ENCODE data around the gene TBL1X. TPM values are rescaled to one million over a fixed set of nuclear protein-coding genes. Genes with fewer than 3 reads are reported as not detected.

Gene TBL1X
- total and polyA plus RNA-seq, 2 of the 4 experiments (the other 2 are of a cell fraction), result 16.2 to 20.8 TPM

DNA sequence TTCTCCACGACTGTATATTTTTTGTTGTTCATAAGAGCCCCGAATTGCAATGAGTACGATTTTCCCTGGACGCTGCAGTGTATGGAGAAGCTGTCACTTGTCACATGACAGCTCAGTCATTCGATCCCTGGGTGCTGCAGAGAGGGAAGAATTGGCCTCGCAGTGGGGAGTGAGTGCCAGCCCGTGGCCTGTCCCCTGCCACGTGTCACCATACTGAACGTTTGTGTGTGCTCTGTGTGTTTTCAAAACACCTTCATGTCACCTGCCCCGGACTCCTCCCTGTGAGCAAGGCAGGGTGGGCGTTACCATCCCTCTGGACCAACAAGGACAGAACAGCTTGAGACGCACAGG is 77.9 kb downstream of the TBL1X start:
- Histone ChIP-seq H3K4me3 (ENCODE audit: insufficient read depth, low read depth, low read length) (no peak overlapping the region), H4K91ac (ENCODE audit: insufficient read depth, low read depth, low read length) (no peak overlapping the region), H3K14ac (replicated peaks; ENCODE audit: low read depth, low read length) (no peak overlapping the region; the same call in 1 of the 2 replicates), H2BK15ac (ENCODE audit: low read depth, low read length) (no peak overlapping the region), H3K9me3 (ENCODE audit: control insufficient read depth, insufficient read depth, low read length) (no peaks in the 10 kb centered on the region; the same call in 1 of the 2 replicates), H2BK5ac (ENCODE audit: low read depth, low read length, poor library complexity, severe bottlenecking) (no peak overlapping the region), H4K5ac (ENCODE audit: low read depth, low read length) (no peak overlapping the region), H3K23ac (ENCODE audit: low read depth, low read length) (no peak overlapping the region), H3K79me1 (ENCODE audit: low read depth in 1 of 2, low read length in 2 of 2) (peaks cover 23 to 57% of the 10 kb centered on the region in 2 experiments), H3K36me3 (ENCODE audit: control insufficient read depth, insufficient read depth, low read length) (no peaks in the 10 kb centered on the region; the same call in none of the 2 replicates), H3K4ac (ENCODE audit: low read depth, low read length) (no peak overlapping the region; the same call in 1 of the 2 replicates), H3K4me1 (ENCODE audit: control insufficient read depth, insufficient read depth, low read length) (no peaks in the 10 kb centered on the region), H3K56ac (ENCODE audit: extremely low read depth, insufficient read depth, low read length) (no peak overlapping the region), H2BK20ac (ENCODE audit: low read depth, low read length) (no peak overlapping the region), H3K4me2 (ENCODE audit: low read depth, low read length) (no peak overlapping the region), H2BK120ac (ENCODE audit: low read depth, low read length) (no peak overlapping the region), H2AK9ac (replicated peaks; ENCODE audit: low read depth, low read length, poor library complexity) (no peak overlapping the region), H4K20me1 (ENCODE audit: insufficient read depth, low read length) (peaks cover 19% of the 10 kb centered on the region), H3K27ac (ENCODE audit: insufficient read depth, low read length) (no peak overlapping the region), H4K8ac (ENCODE audit: low read depth in 2 of 2, low read length in 2 of 2) (no peak overlapping the region), H3K9ac (ENCODE audit: low read depth, low read length) (no peak overlapping the region), H3K27me3 (ENCODE audit: control insufficient read depth, insufficient read depth, low read length) (no peaks in the 10 kb centered on the region), H3K18ac (ENCODE audit: low read depth, low read length) (no peak overlapping the region), H2AK5ac (ENCODE audit: low read depth, low read length) (no peak overlapping the region), H2AFZ (replicated peaks; ENCODE audit: low read length, poor library complexity) (no peak overlapping the region), H3K9me1 (ENCODE audit: insufficient read depth, low read length) (peaks cover 4% of the 10 kb centered on the region; the same call in 1 of the 2 replicates)
- intact Hi-C loops (cut with micrococcal nuclease), result no loop called here
- no peak for DNase-seq
- TF ChIP-seq CHD1 (IDR thresholded peaks at IDR 0.05; ENCODE audit: low read depth, low read length), result no peak
- TF ChIP-seq NFE2L2 (IDR thresholded peaks at IDR 0.05; ENCODE audit: low read depth, low read length), result no peak
- TF ChIP-seq SMC3 (IDR thresholded peaks at IDR 0.05; ENCODE audit: low read depth, low read length), result no peak
- TF ChIP-seq RAD21 (IDR thresholded peaks at IDR 0.05; ENCODE audit: low read length), result no peak
- no peak for TF ChIP-seq RFX5 (IDR thresholded peaks at IDR 0.05; ENCODE audit: low read depth, low read length)
- TF ChIP-seq MAZ (IDR thresholded peaks at IDR 0.05; ENCODE audit: borderline replicate concordance, low read depth, low read length), result no peak
- no peak for TF ChIP-seq FOS (IDR thresholded peaks at IDR 0.05; ENCODE audit: low read depth, low read length)
- ChIA-PET CTCF (no interaction called here), POLR2A (ENCODE audit: unreplicated experiment) (no interaction called here)
- WGBS, 2 experiments (ENCODE audit: extremely low coverage in 2 of 2, insufficient read length in 1 of 2), result 40% methylated on average over 9 of the region's 12 CpGs; no CpG with 5 or more reads in 1 of the 2 experiments
- no peak for ATAC-seq (ENCODE audit: low read depth)
- in situ Hi-C loops (cut with MboI; ENCODE audit: low sequenced_read_pairs), result no loop called here
- BruUV-seq (replicated peaks), result no TSS peak
- dilution Hi-C loops (cut with HindIII; ENCODE audit: low sequenced_read_pairs, unreplicated experiment), result no loop called here

Measured in IMR-90 (cell line).